IPS DF 6.9 (cell line): Measurements from ENCODE around the gene PPM1H.

Experiments
- DNase-seq: peaks from one replicate; pipeline ENCODE4 v3.0.0-alpha.2; 2013; ENCODE audit warnings: low read depth, low spot score
- H3K27ac ChIP-seq: one replicate; pipeline ENCODE4 v1.5.1; 2013; ENCODE audit warnings: low read length, control low read depth
- H3K27me3 ChIP-seq: 2 replicates; pipeline ENCODE4 v1.6.1; 2013; ENCODE audit warnings: mild to moderate bottlenecking, low read length; ENCODE audit not compliant: control insufficient read depth, insufficient read depth
- H3K36me3 ChIP-seq: 2 replicates; pipeline ENCODE4 v1.6.1; 2013; ENCODE audit warnings: low read length; ENCODE audit not compliant: control insufficient read depth, insufficient read depth
- H3K4me1 ChIP-seq: 2 replicates; pipeline ENCODE4 v1.6.1; 2013; ENCODE audit warnings: low read length; ENCODE audit not compliant: control insufficient read depth, insufficient read depth
- H3K4me3 ChIP-seq: 2 replicates; pipeline ENCODE4 v1.5.1; 2013; ENCODE audit warnings: mild to moderate bottlenecking, low read length
- H3K9me3 ChIP-seq: 2 replicates; pipeline ENCODE4 v1.6.1; 2013; ENCODE audit warnings: low read length, inconsistent platforms; ENCODE audit not compliant: control insufficient read depth, insufficient read depth
- WGBS: extraction: QIAGEN DNeasy Blood & Tissue Kit; methylation state at CpG from one replicate; pipeline ENCODE4 v1.1.7; 2013; ENCODE audit warnings: mixed read lengths, missing lambda C conversion rate; ENCODE audit not compliant: insufficient read length, insufficient coverage; 5-methylcytosine and 5-hydroxymethylcytosine counted together

Gene PPM1H

GRCh38 chr12:62774794-62775193 lies 160.2 kb downstream of the PPM1H start:
- H3K27ac ChIP-seq: no peak overlapping the region
- H3K9me3 ChIP-seq: no peaks in the 10 kb centered on the region
- no peaks in the 10 kb centered on the region for H3K27me3 ChIP-seq
- H3K4me1 ChIP-seq: peaks cover 2% of the 10 kb centered on the region; the same call in 1 of the 2 replicates
- no peak overlapping the region for H3K4me3 ChIP-seq
- H3K36me3 ChIP-seq: no peaks in the 10 kb centered on the region
- DNase-seq: no peak
- WGBS: no CpG with 5 or more reads among the region's 8 CpGs

GRCh38 chr12:62772416-62772955 lies 162.5 kb downstream of the PPM1H start:
- no peak overlapping the region for H3K4me3 ChIP-seq
- no peaks in the 10 kb centered on the region for H3K36me3 ChIP-seq
- H3K4me1 ChIP-seq: peaks cover 3% of the 10 kb centered on the region; the same call in 1 of the 2 replicates
- WGBS: no CpG with 5 or more reads among the region's 4 CpGs
- no peaks in the 10 kb centered on the region for H3K9me3 ChIP-seq
- no peaks in the 10 kb centered on the region for H3K27me3 ChIP-seq
- H3K27ac ChIP-seq: no peak overlapping the region
- DNase-seq: no peak

GRCh38 chr12:62771828-62772227 lies 163.1 kb downstream of the PPM1H start:
- no peak for DNase-seq
- no CpG with 5 or more reads among the region's 2 CpGs for WGBS
- Histone ChIP-seq H3K9me3 (no peaks in the 10 kb centered on the region), H3K27me3 (no peaks in the 10 kb centered on the region), H3K27ac (no peak overlapping the region), H3K36me3 (no peaks in the 10 kb centered on the region), H3K4me3 (no peak overlapping the region), H3K4me1 (peaks cover 3% of the 10 kb centered on the region; the same call in 1 of the 2 replicates)

DNA sequence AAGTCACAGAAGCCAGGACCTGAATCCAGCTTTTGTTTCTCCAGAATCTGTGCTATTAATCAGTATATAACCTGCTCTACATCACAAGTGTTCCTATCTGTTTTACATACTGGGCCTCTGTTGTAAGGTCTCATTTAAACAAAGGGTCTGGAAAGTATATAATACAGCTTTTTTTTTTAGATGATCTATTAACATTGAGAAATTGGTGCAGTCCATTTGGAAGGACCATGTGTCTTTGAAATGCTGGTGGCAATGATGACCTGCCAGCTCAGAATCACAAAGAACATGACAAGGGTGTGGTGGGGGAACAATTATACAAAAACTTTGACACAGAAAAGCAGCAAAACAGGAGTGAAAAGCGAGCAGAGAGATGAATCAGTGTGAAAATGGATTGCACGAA lies 164.6 kb downstream of the PPM1H start:
- H3K4me3 ChIP-seq: no peak overlapping the region
- H3K36me3 ChIP-seq: no peaks in the 10 kb centered on the region
- no peak overlapping the region for H3K27ac ChIP-seq
- no CpG with 5 or more reads among the region's 2 CpGs for WGBS
- DNase-seq: no peak
- H3K9me3 ChIP-seq: no peaks in the 10 kb centered on the region
- peaks cover 3% of the 10 kb centered on the region; the same call in 1 of the 2 replicates for H3K4me1 ChIP-seq
- no peaks in the 10 kb centered on the region for H3K27me3 ChIP-seq

DNA sequence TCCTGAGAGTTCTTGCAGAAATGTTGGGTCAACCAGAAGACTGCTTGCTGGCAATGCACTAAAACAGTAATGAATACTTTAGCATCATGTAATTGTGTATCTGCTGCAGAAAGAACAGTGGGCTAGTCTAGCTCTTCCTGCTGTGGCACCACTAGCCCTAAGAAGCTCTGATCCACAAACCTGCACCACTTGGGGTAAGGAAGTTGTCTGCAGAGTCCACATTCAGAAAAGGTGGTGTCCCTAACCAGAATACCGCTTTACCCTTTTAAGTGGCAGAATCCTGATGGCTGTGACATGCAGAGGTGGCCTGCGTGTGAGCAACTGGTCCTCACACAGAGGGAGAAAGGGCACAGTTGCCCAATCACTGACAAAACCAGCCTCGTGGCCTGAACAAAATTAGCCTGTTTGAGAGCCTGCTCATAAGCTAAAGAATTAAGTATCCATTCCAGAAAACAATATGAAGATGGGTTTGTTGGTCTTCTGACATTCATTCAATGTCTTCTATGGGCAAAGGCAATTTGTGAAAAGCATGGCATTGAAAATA lies 165.8 kb downstream of the PPM1H start:
- no peaks in the 10 kb centered on the region for H3K27me3 ChIP-seq
- no peaks in the 10 kb centered on the region for H3K36me3 ChIP-seq
- H3K27ac ChIP-seq: no peak overlapping the region
- no peaks in the 10 kb centered on the region for H3K9me3 ChIP-seq
- WGBS: no CpG with 5 or more reads among the region's 3 CpGs
- no peak overlapping the region for H3K4me3 ChIP-seq
- peaks cover 3% of the 10 kb centered on the region; the same call in 1 of the 2 replicates for H3K4me1 ChIP-seq
- no peak for DNase-seq

DNA sequence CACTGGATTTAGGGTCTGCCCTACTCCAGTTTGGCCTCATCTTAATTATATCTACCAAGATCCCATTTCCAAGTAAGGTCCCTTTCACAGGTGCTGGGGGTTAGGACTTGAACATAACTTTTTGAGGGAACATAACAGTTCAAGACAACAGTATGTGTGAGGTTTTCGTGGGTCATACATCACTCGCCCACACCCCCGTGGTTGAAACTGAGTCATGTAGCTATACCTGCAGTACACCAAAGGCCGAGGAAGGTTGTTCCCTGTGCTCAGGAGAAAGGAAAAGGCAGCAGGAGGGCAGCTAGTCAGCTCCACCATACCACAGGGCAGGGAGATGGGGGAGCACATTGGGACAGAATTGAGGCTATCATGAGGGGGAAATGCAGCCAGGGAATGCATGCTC lies 167.0 kb downstream of the PPM1H start:
- Histone ChIP-seq H3K27me3 (no peaks in the 10 kb centered on the region), H3K4me3 (no peak overlapping the region), H3K27ac (no peak overlapping the region), H3K36me3 (no peaks in the 10 kb centered on the region), H3K4me1 (peaks cover 3% of the 10 kb centered on the region; the same call in 1 of the 2 replicates), H3K9me3 (no peaks in the 10 kb centered on the region)
- WGBS: no CpG with 5 or more reads among the region's 4 CpGs
- DNase-seq: no peak

DNA sequence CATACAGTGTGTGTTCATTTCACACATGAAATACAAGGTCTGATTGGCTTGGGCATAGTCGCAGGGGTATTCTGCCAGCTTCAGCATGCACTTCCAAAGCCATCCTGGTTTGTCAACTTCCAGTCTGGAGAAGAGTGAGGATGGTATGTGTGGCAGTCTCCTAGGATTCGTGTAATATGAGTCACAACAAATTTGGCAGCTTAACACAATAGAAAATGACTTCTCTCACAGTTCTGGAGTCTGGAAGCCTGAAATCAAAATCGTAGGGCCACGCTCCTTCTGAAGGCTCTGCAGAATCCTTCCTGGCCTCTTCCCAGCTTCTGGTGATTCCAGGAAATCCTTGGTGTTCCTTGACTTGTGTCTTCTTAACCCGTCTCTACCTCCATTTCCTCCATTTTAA lies 167.5 kb downstream of the PPM1H start:
- no CpG with 5 or more reads among the region's 5 CpGs for WGBS
- Histone ChIP-seq H3K36me3 (no peaks in the 10 kb centered on the region), H3K4me1 (peaks cover 3% of the 10 kb centered on the region; the same call in 1 of the 2 replicates), H3K9me3 (no peaks in the 10 kb centered on the region), H3K27me3 (no peaks in the 10 kb centered on the region), H3K4me3 (no peak overlapping the region), H3K27ac (no peak overlapping the region)
- DNase-seq: no peak

DNA sequence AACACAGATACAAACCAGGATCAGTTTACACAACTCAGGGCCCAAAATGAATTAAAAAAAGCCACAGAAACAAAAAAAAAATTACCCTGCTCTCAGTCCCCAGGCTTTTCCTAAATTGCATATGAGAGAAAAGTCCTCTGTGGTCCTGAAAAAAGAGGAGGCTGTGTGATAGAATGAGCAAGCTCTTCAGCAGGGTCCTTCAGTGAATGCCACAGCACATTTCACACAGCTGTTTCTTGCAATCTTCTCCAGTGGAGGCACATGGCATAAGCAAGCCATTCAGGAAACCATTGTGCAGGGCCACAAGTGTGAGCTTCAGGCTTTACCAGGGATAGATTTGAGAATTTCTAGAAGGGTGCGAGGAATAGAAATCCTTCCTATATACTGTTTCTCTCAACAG lies 168.5 kb downstream of the PPM1H start:
- DNase-seq: no peak
- no peaks in the 10 kb centered on the region for H3K36me3 ChIP-seq
- no peaks in the 10 kb centered on the region for H3K9me3 ChIP-seq
- peaks cover 3% of the 10 kb centered on the region; the same call in 1 of the 2 replicates for H3K4me1 ChIP-seq
- no peak overlapping the region for H3K27ac ChIP-seq
- H3K27me3 ChIP-seq: no peaks in the 10 kb centered on the region
- WGBS: no CpG with 5 or more reads among the region's 1 CpG
- no peak overlapping the region for H3K4me3 ChIP-seq

DNA sequence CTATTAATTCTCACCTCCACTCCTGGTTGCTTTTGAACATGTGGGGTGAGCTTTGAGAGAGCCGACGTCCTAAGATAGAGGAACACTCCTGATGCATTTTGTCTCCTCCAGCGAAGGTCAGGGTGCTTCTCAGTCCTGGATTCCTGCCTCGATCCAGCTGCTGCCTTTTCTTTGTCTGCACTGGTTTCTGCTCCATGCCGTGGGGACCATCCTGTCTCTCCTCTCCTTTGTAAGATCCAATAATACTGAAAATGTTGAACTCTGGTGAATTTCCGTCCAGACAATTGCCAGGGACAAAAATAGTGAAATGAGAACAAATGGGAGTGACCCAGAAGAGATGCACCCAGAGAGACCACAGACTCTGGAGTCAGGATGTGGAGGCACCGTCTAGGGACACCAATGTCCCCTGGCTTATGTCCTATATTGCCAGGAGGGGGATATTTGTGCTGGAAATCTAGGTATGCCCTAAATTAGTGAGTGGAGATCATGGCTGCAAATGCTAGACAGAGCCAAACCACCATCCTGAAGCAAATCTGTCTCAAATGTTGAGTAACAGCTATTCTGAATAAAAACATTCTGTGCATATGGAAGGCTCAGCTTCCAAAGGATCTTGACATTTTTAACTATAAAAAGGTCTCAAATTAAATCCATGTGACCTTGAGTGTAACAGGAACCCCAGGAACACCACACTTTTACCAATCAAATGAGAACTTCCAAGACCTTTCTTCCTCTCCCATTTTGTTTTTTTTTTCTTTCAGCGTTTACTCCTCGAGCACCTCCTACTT lies 170.9 kb downstream of the PPM1H start:
- no peak for DNase-seq
- WGBS: no CpG with 5 or more reads among the region's 9 CpGs
- Histone ChIP-seq H3K9me3 (no peaks in the 10 kb centered on the region; the same call in 1 of the 2 replicates), H3K36me3 (no peaks in the 10 kb centered on the region), H3K27ac (no peak overlapping the region), H3K27me3 (no peaks in the 10 kb centered on the region), H3K4me1 (no peaks in the 10 kb centered on the region), H3K4me3 (no peak overlapping the region)

- no CpG with 5 or more reads among the region's 3 CpGs for WGBS
- Histone ChIP-seq H3K27me3 (no peaks in the 10 kb centered on the region), H3K4me1 (no peaks in the 10 kb centered on the region)
Measured at GRCh38 chr12:62763312-62763711, 171.6 kb downstream of the PPM1H start.

More at GRCh38 chr12:62763312-62763711, 171.6 kb downstream of the PPM1H start:
- no peak for DNase-seq
- no peak overlapping the region for H3K4me3 ChIP-seq
- H3K36me3 ChIP-seq: no peaks in the 10 kb centered on the region
- no peaks in the 10 kb centered on the region; the same call in 1 of the 2 replicates for H3K9me3 ChIP-seq
- H3K27ac ChIP-seq: no peak overlapping the region
